HEK293 (cell line): ENCODE data around the gene SLC43A1.

Source experiments
- GLIS2 ChIP-seq: fragments of 450-650 bp; formaldehyde crosslinking; IDR thresholded peaks from 2 replicates; pipeline ENCODE4 v1.5.1; 2016; ENCODE audit warnings: missing biosample characterization, missing genetic modification characterization
- IKZF3 ChIP-seq: fragments of 450-650 bp; IDR thresholded peaks from 2 replicates; pipeline ENCODE4 v1.5.0; 2018; ENCODE audit warnings: missing biosample characterization, mild to moderate bottlenecking, missing genetic modification characterization, moderate library complexity
- KLF8 ChIP-seq: fragments of 450-650 bp; formaldehyde crosslinking; IDR thresholded peaks from 2 replicates; pipeline ENCODE4 v1.5.1; 2016; ENCODE audit warnings: missing biosample characterization, missing genetic modification characterization
- OVOL3 ChIP-seq: fragments of 450-650 bp; formaldehyde crosslinking; IDR thresholded peaks from 2 replicates; pipeline ENCODE4 v1.5.1; 2016; ENCODE audit warnings: missing biosample characterization, missing genetic modification characterization
- PATZ1 ChIP-seq: fragments of 450-650 bp; formaldehyde crosslinking; IDR thresholded peaks from 2 replicates; pipeline ENCODE4 v1.5.1; 2016; ENCODE audit warnings: missing biosample characterization, missing genetic modification characterization
- PRDM4 ChIP-seq: fragments of 450-650 bp; formaldehyde crosslinking; IDR thresholded peaks from 2 replicates; pipeline ENCODE4 v1.5.1; 2017; ENCODE audit warnings: missing biosample characterization, missing genetic modification characterization
- RBAK ChIP-seq: fragments of 450-650 bp; formaldehyde crosslinking; IDR thresholded peaks from 2 replicates; pipeline ENCODE4 v1.5.1; 2016; ENCODE audit warnings: missing biosample characterization, missing genetic modification characterization
- SP2 ChIP-seq: fragments of 450-650 bp; formaldehyde crosslinking; IDR thresholded peaks from 2 replicates; pipeline ENCODE4 v1.5.1; 2016; ENCODE audit warnings: missing biosample characterization, missing genetic modification characterization
- YY2 ChIP-seq: fragments of 450-650 bp; formaldehyde crosslinking; IDR thresholded peaks from 2 replicates; pipeline ENCODE4 v1.5.1; 2016; ENCODE audit warnings: missing biosample characterization, missing genetic modification characterization
- ZBTB1 ChIP-seq: fragments of 450-650 bp; formaldehyde crosslinking; IDR thresholded peaks from 2 replicates; pipeline ENCODE4 v1.5.1; 2016; ENCODE audit warnings: missing biosample characterization, missing genetic modification characterization
- ZBTB17 ChIP-seq: fragments of 450-650 bp; formaldehyde crosslinking; IDR thresholded peaks from 2 replicates; pipeline ENCODE4 v1.5.1; 2016; ENCODE audit warnings: missing biosample characterization, missing genetic modification characterization
- ZBTB7A ChIP-seq: fragments of 450-650 bp; formaldehyde crosslinking; IDR thresholded peaks from 2 replicates; pipeline ENCODE4 v1.5.1; 2016; ENCODE audit warnings: low read depth, missing biosample characterization, missing genetic modification characterization
- ZBTB8A ChIP-seq: fragments of 450-650 bp; formaldehyde crosslinking; IDR thresholded peaks from 2 replicates; pipeline ENCODE4 v1.5.1; 2016; ENCODE audit warnings: missing biosample characterization, missing genetic modification characterization
- ZFP3 ChIP-seq: fragments of 450-650 bp; formaldehyde crosslinking; IDR thresholded peaks from 2 replicates; pipeline ENCODE4 v1.5.1; 2016; ENCODE audit warnings: low read depth, missing biosample characterization, missing genetic modification characterization
- ZFP37 ChIP-seq: fragments of 450-650 bp; formaldehyde crosslinking; IDR thresholded peaks from 2 replicates; pipeline ENCODE4 v1.5.1; 2016; ENCODE audit warnings: missing biosample characterization, missing genetic modification characterization
- ZNF175 ChIP-seq: fragments of 450-650 bp; formaldehyde crosslinking; IDR thresholded peaks from 2 replicates; pipeline ENCODE4 v1.5.1; 2016; ENCODE audit warnings: missing biosample characterization, missing genetic modification characterization
- ZNF221 ChIP-seq: fragments of 450-650 bp; formaldehyde crosslinking; IDR thresholded peaks from 2 replicates; pipeline ENCODE4 v1.5.1; 2017; ENCODE audit warnings: missing biosample characterization, missing genetic modification characterization, borderline replicate concordance
- ZNF302 ChIP-seq: fragments of 450-650 bp; formaldehyde crosslinking; IDR thresholded peaks from 2 replicates; pipeline ENCODE4 v1.5.1; 2016; ENCODE audit warnings: missing biosample characterization, missing genetic modification characterization, low read depth
- ZNF335 ChIP-seq: fragments of 450-650 bp; formaldehyde crosslinking; conservative IDR thresholded peaks from 2 replicates; pipeline ENCODE4 v1.5.1; 2016; ENCODE audit warnings: missing biosample characterization, missing genetic modification characterization
- ZNF404 ChIP-seq: fragments of 450-650 bp; formaldehyde crosslinking; IDR thresholded peaks from 2 replicates; pipeline ENCODE4 v1.5.1; 2017; ENCODE audit warnings: missing biosample characterization, missing genetic modification characterization
- ZNF423 ChIP-seq: fragments of 450-650 bp; formaldehyde crosslinking; IDR thresholded peaks from 2 replicates; pipeline ENCODE4 v1.5.1; 2016; ENCODE audit warnings: missing biosample characterization, missing genetic modification characterization
- ZNF433 ChIP-seq: fragments of 450-650 bp; formaldehyde crosslinking; IDR thresholded peaks from 2 replicates; pipeline ENCODE4 v1.5.1; 2016; ENCODE audit warnings: missing biosample characterization, missing genetic modification characterization, low read depth
- ZNF501 ChIP-seq: fragments of 450-650 bp; formaldehyde crosslinking; IDR thresholded peaks from 2 replicates; pipeline ENCODE4 v1.5.1; 2016; ENCODE audit warnings: missing biosample characterization, missing genetic modification characterization
- ZNF561 ChIP-seq: fragments of 450-650 bp; IDR thresholded peaks from 2 replicates; pipeline ENCODE4 v1.5.1; 2018; ENCODE audit warnings: missing biosample characterization, missing genetic modification characterization, borderline replicate concordance
- ZNF629 ChIP-seq: fragments of 450-650 bp; formaldehyde crosslinking; IDR thresholded peaks from 2 replicates; pipeline ENCODE4 v1.5.1; 2017; ENCODE audit warnings: missing biosample characterization, missing genetic modification characterization
- ZNF692 ChIP-seq: fragments of 450-650 bp; formaldehyde crosslinking; IDR thresholded peaks from 2 replicates; pipeline ENCODE4 v1.5.1; 2016; ENCODE audit warnings: missing biosample characterization, missing genetic modification characterization
- ZNF776 ChIP-seq: fragments of 450-650 bp; formaldehyde crosslinking; IDR thresholded peaks from 2 replicates; pipeline ENCODE4 v1.5.0; 2017; ENCODE audit warnings: missing biosample characterization, missing genetic modification characterization, borderline replicate concordance
- TF ChIP-seq, protein P1 (sequence below): fragments of 450-650 bp; formaldehyde crosslinking; optimal IDR thresholded peaks from 2 replicates; pipeline ENCODE3; 2016; ENCODE audit warnings: missing biosample characterization, mild to moderate bottlenecking, missing genetic modification characterization
- TF ChIP-seq, protein P2 (sequence below): fragments of 450-650 bp; formaldehyde crosslinking; IDR thresholded peaks from 2 replicates; pipeline ENCODE4 v1.5.1; 2016; ENCODE audit warnings: missing biosample characterization, missing genetic modification characterization
- TF ChIP-seq, protein P3 (sequence below): fragments of 450-650 bp; formaldehyde crosslinking; IDR thresholded peaks from 2 replicates; pipeline ENCODE4 v1.5.1; 2017; ENCODE audit warnings: missing biosample characterization, missing genetic modification characterization

SLC43A1 gene

DNA sequence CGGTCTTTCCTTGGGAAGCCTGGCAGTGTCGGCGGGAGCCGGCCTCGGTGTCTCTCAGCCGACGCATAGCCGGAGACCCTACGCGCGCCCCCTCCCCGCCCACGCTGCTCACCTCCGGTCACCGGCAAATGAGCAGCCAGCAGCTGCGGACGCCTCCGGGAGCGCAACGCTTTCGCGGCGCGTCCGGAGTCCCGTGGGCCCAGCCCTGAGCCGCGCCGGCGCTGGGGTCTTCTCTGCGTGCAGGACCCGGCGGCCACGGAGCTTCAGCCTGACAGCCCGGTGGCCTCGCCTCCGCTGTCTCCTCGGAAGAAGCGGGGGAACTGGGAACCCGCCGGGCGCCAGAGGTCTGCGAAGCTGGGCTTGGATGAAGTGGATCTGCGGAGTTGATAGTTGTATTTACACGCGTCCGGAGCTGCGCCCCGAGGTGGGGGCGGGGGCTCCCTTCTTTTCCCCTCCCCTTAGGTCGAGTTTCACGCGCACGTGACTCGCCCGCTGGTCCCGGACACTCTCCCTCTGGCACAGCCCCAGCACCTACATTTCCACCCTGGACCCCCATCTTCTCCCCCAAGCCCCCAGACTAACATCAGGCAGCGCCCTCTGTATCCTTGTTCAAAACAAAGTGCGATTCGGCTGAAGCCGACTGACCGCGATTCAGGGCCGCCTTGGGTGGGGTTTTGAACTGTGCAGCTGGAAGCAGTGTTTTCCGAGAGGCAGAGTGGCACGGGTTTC lies at the start of gene SLC43A1 (continued):
- TF ChIP-seq, protein P1, sequence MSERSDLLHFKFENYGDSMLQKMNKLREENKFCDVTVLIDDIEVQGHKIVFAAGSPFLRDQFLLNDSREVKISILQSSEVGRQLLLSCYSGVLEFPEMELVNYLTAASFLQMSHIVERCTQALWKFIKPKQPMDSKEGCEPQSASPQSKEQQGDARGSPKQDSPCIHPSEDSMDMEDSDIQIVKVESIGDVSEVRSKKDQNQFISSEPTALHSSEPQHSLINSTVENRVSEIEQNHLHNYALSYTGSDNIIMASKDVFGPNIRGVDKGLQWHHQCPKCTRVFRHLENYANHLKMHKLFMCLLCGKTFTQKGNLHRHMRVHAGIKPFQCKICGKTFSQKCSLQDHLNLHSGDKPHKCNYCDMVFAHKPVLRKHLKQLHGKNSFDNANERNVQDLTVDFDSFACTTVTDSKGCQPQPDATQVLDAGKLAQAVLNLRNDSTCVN (tag by site-specific recombination): peak; percentile 87
- no peak for TF ChIP-seq ZNF404 (tag by site-specific recombination)
- TF ChIP-seq RBAK (tag by site-specific recombination): no peak
- no peak for TF ChIP-seq ZNF221 (tag by site-specific recombination)
- no peak for TF ChIP-seq YY2 (tag by site-specific recombination)
- TF ChIP-seq KLF8 (tag by site-specific recombination): peak; percentile 55; the same call in 1 of the 2 replicates
- no peak for TF ChIP-seq PRDM4 (tag by site-specific recombination)
- TF ChIP-seq ZFP3: no peak
- TF ChIP-seq ZNF776 (tag by site-specific recombination): no peak
- TF ChIP-seq, protein P2, sequence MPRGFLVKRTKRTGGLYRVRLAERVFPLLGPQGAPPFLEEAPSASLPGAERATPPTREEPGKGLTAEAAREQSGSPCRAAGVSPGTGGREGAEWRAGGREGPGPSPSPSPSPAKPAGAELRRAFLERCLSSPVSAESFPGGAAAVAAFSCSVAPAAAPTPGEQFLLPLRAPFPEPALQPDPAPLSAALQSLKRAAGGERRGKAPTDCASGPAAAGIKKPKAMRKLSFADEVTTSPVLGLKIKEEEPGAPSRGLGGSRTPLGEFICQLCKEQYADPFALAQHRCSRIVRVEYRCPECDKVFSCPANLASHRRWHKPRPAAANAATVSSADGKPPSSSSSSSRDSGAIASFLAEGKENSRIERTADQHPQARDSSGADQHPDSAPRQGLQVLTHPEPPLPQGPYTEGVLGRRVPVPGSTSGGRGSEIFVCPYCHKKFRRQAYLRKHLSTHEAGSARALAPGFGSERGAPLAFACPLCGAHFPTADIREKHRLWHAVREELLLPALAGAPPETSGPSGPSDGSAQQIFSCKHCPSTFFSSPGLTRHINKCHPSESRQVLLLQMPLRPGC (tag by site-specific recombination): no peak
- TF ChIP-seq ZNF561 (tag by site-specific recombination): no peak
- TF ChIP-seq ZNF302 (tag by site-specific recombination): no peak
- TF ChIP-seq IKZF3 (tag by site-specific recombination): 0 out of 2 replicates have a peak, but pooled peaks have one; percentile 16
- TF ChIP-seq GLIS2 (tag by site-specific recombination): no peak; the same call in 1 of the 2 replicates
- peak; percentile 32; the same call in 1 of the 2 replicates for TF ChIP-seq SP2 (tag by site-specific recombination)
- TF ChIP-seq ZNF175 (tag by site-specific recombination): no peak
- TF ChIP-seq OVOL3: no peak
- TF ChIP-seq ZFP37 (tag by site-specific recombination): no peak
- TF ChIP-seq ZBTB7A (tag by site-specific recombination): no peak
- no peak; the same call in 1 of the 2 replicates for TF ChIP-seq ZNF423 (tag by site-specific recombination)
- 0 out of 2 replicates have a peak, but pooled peaks have one; percentile 46 for TF ChIP-seq ZNF692 (tag by site-specific recombination)
- peak; percentile 36; the same call in 1 of the 2 replicates for TF ChIP-seq ZBTB8A (tag by site-specific recombination)
- TF ChIP-seq PATZ1 (tag by site-specific recombination): peak; percentile 93
- peak; percentile 38; the same call in 1 of the 2 replicates for TF ChIP-seq ZBTB17 (tag by site-specific recombination)
- TF ChIP-seq, protein P3, sequence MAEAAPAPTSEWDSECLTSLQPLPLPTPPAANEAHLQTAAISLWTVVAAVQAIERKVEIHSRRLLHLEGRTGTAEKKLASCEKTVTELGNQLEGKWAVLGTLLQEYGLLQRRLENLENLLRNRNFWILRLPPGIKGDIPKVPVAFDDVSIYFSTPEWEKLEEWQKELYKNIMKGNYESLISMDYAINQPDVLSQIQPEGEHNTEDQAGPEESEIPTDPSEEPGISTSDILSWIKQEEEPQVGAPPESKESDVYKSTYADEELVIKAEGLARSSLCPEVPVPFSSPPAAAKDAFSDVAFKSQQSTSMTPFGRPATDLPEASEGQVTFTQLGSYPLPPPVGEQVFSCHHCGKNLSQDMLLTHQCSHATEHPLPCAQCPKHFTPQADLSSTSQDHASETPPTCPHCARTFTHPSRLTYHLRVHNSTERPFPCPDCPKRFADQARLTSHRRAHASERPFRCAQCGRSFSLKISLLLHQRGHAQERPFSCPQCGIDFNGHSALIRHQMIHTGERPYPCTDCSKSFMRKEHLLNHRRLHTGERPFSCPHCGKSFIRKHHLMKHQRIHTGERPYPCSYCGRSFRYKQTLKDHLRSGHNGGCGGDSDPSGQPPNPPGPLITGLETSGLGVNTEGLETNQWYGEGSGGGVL (tag by site-specific recombination): 0 out of 2 replicates have a peak, but pooled peaks have one; percentile 10
- no peak for TF ChIP-seq ZBTB1
- no peak; the same call in 1 of the 2 replicates for TF ChIP-seq ZNF629
- no peak for TF ChIP-seq ZNF433 (tag by site-specific recombination)
- no peak for TF ChIP-seq ZNF501 (tag by site-specific recombination)
- TF ChIP-seq ZNF335 (tag by site-specific recombination): peak; percentile 90
